Activated CD4-positive, alpha-beta T cell treated with anti-CD3 and anti-CD28 coated beads, Interleukin-2, amount 10 ng/mL, durations not matched to agents 7 days and 5 days (primary cell): Measurements from ENCODE around the gene PROCA1. TPM values are rescaled to one million over a fixed set of nuclear protein-coding genes. Genes with fewer than 3 reads are reported as not detected.

Experiments used
- CTCF ChIA-PET: fragments of 350-600 bp; sonication (Branson Sonifier 250); formaldehyde crosslinking; loops from one replicate; lab custom pipeline; 2021; ENCODE audit warnings: antibody characterized with exemption; lab: Charles Lee
- POLR2A ChIA-PET: fragments of 350-600 bp; sonication (Branson Sonifier 250); formaldehyde crosslinking; loops from one replicate; lab custom pipeline; 2021; ENCODE audit warnings: antibody characterized with exemption; lab: Charles Lee
- DNase-seq: peaks from one replicate; pipeline ENCODE4 v3.0.0-alpha.2; 2020
- H3K27ac Mint-ChIP-seq: one replicate; pipeline ENCODE4 v1.8.0; 2021; ENCODE audit warnings: mild to moderate bottlenecking, moderate library complexity, mixed read lengths
- H3K27me3 Mint-ChIP-seq: one replicate; pipeline ENCODE4 v1.8.0; 2021; ENCODE audit warnings: mixed read lengths
- H3K36me3 Mint-ChIP-seq: one replicate; pipeline ENCODE4 v1.8.0; 2021; ENCODE audit warnings: low read depth, mixed read lengths
- H3K4me1 Mint-ChIP-seq: one replicate; pipeline ENCODE4 v1.8.0; 2021; ENCODE audit warnings: mixed read lengths
- H3K4me3 Mint-ChIP-seq: one replicate; pipeline ENCODE4 v1.8.0; 2021; ENCODE audit warnings: mild to moderate bottlenecking, moderate library complexity, mixed read lengths
- H3K9me3 Mint-ChIP-seq: one replicate; pipeline ENCODE4 v1.8.0; 2021; ENCODE audit warnings: mixed read lengths
- total RNA-seq, 2 experiments: library from RNA; stranded (reverse); gene quantifications; one replicate each; pipeline ENCODE4 v1.2.3, GENCODE V29; 2021

The PROCA1 gene
- total RNA-seq, 2 experiments from 2014 or later: 5.5 to 5.7 TPM

DNA sequence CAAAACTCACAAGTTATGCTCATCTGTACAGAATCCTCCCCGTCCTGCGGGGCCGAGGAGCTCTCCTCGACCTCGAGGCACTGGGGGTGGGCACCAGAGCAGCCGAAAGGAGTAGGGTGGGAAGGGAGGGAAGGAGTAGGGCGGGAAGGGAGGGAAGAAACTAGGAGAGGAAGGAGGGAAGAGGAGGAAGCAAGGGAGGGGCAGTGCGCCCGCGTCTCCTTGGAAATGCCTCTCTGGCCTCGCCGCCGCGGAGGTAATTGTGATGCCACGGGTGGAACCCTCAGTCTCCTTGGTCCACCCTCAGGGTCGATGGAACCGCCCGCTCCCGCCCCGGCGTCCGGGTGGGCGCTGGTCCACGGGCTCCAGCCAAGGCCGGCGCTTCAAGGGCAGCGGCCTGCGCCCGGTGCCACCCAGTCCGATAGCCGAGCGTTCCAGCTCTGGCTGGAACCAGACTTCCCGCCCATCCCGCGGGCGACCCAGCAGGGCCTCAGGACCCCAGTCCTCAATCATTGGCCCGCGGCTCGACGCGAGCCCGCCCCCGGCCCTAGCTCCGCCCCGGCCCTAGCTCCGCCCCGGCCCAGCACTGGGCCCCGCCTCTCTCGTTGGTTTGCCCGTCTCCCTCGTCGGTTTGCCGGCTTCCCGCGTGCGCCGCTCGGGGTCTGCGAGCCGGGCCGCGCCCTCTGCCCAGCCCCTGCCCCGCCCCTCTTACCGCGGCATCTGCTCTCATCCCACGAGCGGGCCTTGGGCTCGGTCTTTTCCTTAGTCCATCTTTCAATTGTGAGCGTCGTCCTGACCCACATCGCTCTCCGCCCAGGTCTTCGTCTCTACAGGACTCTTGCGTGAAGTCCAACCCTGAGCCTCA, 596 bp downstream of the PROCA1 start:
- Mint-ChIP-seq H3K27me3 (peaks cover 13% of the 10 kb centered on the region), H3K36me3 (no peaks in the 10 kb centered on the region), H3K4me3 (peak overlapping the region; percentile 74), H3K27ac (peak overlapping the region; percentile 94), H3K9me3 (no peaks in the 10 kb centered on the region), H3K4me1 (peaks cover 21% of the 10 kb centered on the region)
- ChIA-PET POLR2A (interaction anchor here (0.5 to 1.0 kb wide), 5 partner anchors 8 to 109 kb away, joined by 3 to 6 read pairs (median 4); partner anchors contain the start of genes RPL23A, SDF2 and SUPT6H), CTCF (interaction anchor here (0.6 to 7.7 kb wide), 18 partner anchors 8 to 230 kb away, joined by 3 to 69 read pairs (median 3); partner anchors contain the start of genes NEK8, RPL23A and TLCD1)
- peak; percentile 88 for DNase-seq

DNA sequence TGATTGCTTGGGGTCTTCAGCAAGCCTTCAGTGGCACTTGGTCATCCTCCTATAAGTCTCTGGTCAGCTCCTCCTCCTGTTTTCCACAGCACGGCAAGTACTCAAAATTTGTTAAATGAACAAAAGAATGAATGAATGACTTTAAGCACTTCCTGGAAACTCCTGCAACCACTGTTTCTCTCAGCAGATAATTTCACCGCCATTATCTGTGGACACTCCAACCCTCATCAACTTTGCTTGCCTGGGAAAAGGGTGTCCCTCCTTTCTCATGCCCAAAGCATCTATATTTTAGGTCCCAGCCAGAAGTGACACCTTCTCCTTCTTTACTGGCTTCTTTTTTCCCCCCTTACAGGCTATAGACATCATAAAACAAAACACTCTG, 4.4 kb downstream of the PROCA1 start:
- Mint-ChIP-seq H3K36me3 (peaks cover 14% of the 10 kb centered on the region), H3K4me1 (peaks cover 16% of the 10 kb centered on the region), H3K9me3 (no peaks in the 10 kb centered on the region), H3K27ac (no peak overlapping the region), H3K27me3 (no peaks in the 10 kb centered on the region), H3K4me3 (no peak overlapping the region)
- ChIA-PET POLR2A (no interaction called here), CTCF (interaction anchor here (0.6 to 1.1 kb wide), 4 partner anchors 9 to 138 kb away, joined by 3 to 4 read pairs (median 3); partner anchors contain the start of genes SDF2 and SUPT6H)
- DNase-seq: no peak

DNA sequence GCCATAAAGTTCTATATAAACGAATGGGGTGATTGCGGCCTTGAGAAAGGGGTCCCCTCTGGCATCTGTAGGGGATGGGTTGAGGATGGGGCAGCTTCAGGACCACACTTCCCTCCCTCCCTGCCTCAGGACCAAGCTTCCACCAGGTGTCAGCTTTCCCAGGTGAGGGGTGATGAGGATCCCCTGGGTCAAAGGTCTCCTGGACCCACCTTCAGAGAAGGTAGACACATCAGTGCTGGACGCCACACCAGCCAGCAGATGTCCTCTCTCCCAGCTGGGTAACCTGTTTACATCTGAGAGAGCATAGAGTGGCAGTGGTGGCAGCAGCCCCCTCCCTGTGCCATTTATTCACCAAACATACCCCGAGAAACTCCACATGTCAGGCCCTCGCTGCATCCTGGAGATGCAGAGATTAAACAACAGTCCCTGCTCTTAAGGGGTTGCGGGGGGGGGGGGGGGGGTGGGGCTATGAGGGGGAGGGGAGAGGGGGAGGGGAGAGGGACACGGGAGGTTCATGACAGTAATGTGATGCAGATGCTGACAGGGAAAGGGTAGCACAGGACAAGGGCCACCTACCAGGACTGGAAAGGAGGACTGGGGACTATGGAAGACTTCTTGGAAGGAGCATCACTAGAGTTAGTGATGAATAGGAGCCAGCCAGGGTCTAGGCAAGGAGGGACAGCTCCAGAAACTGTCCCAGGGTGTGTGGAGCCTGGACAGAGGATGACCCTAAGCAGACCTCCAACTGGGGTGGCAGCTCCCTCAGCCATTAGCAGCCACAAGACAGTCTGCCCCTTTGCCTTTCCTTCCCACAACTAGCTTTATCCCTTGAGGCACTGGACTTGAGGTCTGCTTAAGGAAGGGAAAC, 5.0 kb downstream of the PROCA1 start:
- Mint-ChIP-seq H3K9me3 (no peaks in the 10 kb centered on the region), H3K27me3 (no peaks in the 10 kb centered on the region), H3K4me3 (no peak overlapping the region), H3K27ac (no peak overlapping the region), H3K4me1 (peaks cover 12% of the 10 kb centered on the region), H3K36me3 (peaks cover 17% of the 10 kb centered on the region)
- DNase-seq: no peak
- ChIA-PET CTCF (interaction anchor here (0.9 to 1.0 kb wide), 2 partner anchors 9 to 45 kb away, joined by 3 to 4 read pairs; partner anchors contain the start of genes SDF2 and SUPT6H), POLR2A (no interaction called here)

DNA sequence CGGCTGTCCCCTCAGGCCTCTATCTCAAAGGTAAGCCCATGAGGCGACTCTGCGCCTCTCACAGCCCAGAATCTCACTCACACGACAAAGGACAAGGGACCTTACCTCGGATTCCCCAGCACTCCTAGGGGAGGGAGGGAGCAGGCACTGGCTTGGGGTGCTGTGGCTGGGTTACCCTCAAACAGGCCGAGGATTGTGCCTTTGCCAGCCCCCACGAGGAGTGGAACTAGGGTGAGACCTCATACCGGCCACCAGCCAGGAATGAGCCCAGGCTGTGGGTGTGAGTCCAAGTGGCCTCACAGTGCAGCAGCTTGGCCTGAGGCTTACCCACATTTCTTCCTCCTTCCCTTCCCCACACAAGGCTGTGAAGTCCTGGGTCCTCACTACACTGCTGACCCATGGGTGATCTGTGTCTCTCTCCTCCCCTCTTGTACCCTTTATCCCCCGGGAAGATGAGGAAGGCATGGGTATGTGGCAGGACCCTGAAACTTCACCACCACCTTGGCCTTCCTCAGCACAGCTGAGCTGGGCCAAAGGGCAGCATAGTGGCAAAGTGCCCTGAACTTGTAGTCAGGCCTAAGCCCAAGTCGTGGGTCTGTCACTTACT, 5.9 kb downstream of the PROCA1 start:
- H3K27me3 Mint-ChIP-seq: no peaks in the 10 kb centered on the region
- no peak for DNase-seq
- ChIA-PET CTCF (interaction anchor here (1.0 kb wide), 1 partner anchor 9 kb away, joined by 3 read pairs; no protein-coding TSS in a partner anchor), POLR2A (no interaction called here)
- H3K4me1 Mint-ChIP-seq: peaks cover 7% of the 10 kb centered on the region
- no peak overlapping the region for H3K27ac Mint-ChIP-seq
- no peak overlapping the region for H3K4me3 Mint-ChIP-seq
- H3K9me3 Mint-ChIP-seq: no peaks in the 10 kb centered on the region
- peaks cover 22% of the 10 kb centered on the region for H3K36me3 Mint-ChIP-seq

DNA sequence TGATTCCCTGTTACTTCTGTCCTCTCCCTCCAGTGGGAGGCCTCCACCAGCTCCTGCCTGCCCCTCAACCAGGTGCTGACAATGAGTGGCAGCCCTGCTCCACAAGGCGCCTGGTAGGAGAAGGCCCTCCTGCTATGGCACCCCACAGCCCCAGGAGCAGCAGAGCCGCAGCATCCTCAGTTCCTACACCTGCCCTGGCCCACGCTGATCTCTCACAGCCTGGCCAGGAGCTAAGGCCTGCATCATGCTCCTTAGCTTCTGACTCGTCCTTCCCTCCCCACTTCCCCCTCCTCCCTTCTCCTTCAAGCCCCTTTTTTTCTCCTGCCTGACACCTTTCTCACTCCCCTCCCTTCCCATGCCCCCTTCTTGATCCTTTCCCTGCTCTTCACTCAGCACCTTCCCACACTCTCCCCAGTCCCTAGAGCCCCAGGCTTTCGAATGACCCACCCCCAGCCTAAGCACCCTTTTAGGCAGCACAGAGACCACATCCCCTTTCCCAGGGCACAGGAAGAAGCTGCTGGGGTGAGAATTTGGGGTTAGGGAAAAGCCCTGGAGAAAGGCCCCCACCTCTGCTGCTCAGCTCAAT, 6.5 kb downstream of the PROCA1 start:
- Mint-ChIP-seq H3K27me3 (no peaks in the 10 kb centered on the region), H3K36me3 (peaks cover 23% of the 10 kb centered on the region), H3K4me3 (no peak overlapping the region), H3K4me1 (peaks cover 3% of the 10 kb centered on the region), H3K9me3 (no peaks in the 10 kb centered on the region), H3K27ac (no peak overlapping the region)
- ChIA-PET POLR2A (no interaction called here), CTCF (interaction anchor here (1.6 kb wide), 1 partner anchor 56 kb away, joined by 4 read pairs; no protein-coding TSS in a partner anchor)
- no peak for DNase-seq

DNA sequence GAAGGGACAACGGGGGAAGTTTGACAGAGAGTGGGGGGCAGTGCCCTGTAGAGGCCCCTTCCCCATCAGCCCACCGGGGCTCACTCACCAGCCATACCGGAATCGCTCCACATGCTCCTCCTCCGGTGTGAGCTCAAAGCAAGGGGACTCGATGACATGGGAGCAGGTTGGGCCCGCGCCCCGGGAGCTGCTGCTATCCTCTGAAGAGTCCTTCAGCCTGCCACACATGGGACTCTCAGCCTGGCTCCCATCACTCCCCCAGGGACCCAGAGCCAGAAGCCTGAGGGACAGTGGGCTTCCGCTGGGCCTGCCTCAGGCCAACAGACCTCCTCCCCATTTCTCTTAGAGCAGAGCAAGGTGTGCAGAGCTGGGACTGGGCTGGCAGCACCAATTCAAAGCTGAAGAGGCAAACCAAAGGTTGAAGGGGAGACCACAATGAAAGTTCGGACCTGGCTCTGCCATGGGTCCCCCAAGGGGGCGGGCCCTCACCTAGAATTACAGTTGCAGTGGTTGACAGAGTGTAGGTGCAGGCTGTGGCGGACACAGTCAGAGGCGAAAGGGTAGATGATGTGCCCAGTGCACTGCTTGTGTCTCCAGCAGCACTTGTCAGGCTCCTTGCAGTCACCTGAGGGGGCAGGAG, 7.3 kb downstream of the PROCA1 start:
- DNase-seq: no peak
- Mint-ChIP-seq H3K27me3 (no peaks in the 10 kb centered on the region), H3K36me3 (peaks cover 31% of the 10 kb centered on the region), H3K27ac (no peak overlapping the region), H3K4me1 (peaks cover 1% of the 10 kb centered on the region), H3K9me3 (no peaks in the 10 kb centered on the region), H3K4me3 (no peak overlapping the region)
- ChIA-PET POLR2A (no interaction called here), CTCF (interaction anchor here (1.0 to 1.6 kb wide), 3 partner anchors 23 to 61 kb away, joined by 3 to 4 read pairs (median 4); no protein-coding TSS in a partner anchor)

DNA sequence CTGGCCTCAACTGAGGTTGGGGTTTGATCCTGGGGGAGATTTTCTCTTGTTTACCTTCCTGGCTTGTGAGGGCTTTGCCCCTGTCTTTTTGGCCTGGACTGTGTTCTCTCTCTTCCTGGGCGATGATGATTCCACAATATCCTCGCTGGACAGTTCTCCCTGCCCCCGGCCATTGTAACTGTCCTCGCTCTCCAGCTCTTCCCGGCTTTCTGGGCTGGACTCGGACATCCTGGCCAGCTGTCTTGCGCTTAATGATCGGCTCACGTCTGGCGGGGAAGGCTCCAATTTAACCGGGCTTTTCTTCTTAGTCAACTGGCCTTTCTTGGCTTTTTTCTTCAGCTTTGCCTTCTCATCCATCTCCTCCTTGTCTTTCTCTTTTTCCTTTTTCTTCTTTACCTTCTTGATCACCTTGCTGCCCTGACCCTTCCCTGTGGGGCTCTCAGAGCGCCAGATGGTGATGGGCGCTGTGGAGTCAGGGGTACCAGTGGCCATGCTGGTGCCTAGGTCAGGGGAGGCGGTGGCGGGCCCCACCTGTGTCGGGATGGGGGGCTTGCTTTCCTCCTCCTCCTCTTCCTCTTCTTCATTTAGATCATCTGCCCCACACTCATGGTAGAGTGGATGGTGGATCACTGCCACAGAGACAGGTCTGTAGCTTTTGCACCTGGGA, 8.0 kb downstream of the PROCA1 start:
- POLR2A ChIA-PET: no interaction called here
- no peak for DNase-seq
- peaks cover 37% of the 10 kb centered on the region for H3K36me3 Mint-ChIP-seq
- H3K27ac Mint-ChIP-seq: no peak overlapping the region
- H3K4me1 Mint-ChIP-seq: peaks cover 1% of the 10 kb centered on the region
- CTCF ChIA-PET: interaction anchor here (1.0 to 1.6 kb wide), 3 partner anchors 23 to 61 kb away, joined by 3 to 4 read pairs (median 4); no protein-coding TSS in a partner anchor
- H3K27me3 Mint-ChIP-seq: no peaks in the 10 kb centered on the region
- H3K4me3 Mint-ChIP-seq: no peak overlapping the region
- no peaks in the 10 kb centered on the region for H3K9me3 Mint-ChIP-seq

DNA sequence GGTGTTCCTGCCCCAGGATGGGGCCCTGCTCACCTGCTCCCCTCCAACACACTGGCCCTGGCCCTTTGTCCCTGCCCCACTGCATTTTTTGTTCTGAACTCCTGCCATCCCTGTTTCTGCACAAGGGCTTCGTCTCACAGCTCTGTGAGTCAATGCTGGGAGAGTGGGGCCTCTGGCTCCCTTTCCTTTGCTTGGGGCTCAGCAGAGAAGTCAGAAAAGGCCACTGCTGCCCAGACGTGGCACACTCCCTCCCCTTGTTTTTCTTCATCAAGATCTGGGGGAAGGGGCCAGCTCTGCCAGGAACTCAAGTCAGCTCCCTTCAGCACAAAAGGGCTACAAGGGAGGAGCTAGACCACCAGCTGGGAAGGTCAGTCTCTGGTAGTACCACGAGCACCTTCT, 8.9 kb downstream of the PROCA1 start:
- ChIA-PET CTCF (interaction anchor here (0.7 to 1.3 kb wide), 4 partner anchors 9 to 25 kb away, joined by 3 to 5 read pairs (median 4); partner anchors contain the start of gene PROCA1), POLR2A (no interaction called here)
- no peak overlapping the region for H3K4me3 Mint-ChIP-seq
- H3K4me1 Mint-ChIP-seq: peaks cover 1% of the 10 kb centered on the region
- H3K36me3 Mint-ChIP-seq: peaks cover 40% of the 10 kb centered on the region
- H3K9me3 Mint-ChIP-seq: no peaks in the 10 kb centered on the region
- H3K27me3 Mint-ChIP-seq: no peaks in the 10 kb centered on the region
- no peak overlapping the region for H3K27ac Mint-ChIP-seq
- DNase-seq: no peak

DNA sequence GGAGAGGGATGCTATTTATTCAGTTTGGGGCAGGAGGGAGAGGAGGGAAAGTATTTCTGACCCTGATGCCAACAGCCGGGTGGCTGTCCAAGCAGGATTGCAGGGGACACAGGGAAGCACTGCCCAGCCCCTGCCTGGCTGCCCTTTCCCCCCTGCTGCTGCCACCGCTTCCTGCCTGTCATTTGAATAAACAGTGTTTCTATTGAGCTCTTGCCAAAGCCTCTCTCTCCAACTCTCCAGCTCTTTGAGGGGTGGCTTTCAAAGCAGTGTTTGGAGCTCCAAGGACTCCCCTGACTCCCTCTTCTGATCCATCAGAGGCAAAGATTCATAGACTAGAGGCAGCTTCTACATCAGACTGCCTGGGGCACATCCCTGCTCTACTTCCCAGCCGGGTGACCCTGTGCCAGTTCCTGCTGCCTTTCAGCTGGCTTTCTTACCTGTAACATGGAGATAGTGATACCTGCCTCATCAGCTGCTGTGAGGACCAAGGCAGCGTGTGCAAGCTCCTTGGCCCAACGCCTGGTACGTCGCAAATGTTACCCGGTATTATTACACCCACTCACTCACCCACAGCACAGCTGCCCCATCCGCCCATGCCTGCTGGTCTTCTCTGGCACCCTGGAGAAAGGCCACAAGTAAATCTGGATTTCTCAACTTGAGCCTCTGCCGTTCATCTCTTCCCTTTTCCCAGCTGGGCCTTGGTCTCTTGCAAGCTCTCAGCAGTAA, 9.5 kb downstream of the PROCA1 start:
- no peaks in the 10 kb centered on the region for H3K9me3 Mint-ChIP-seq
- H3K27me3 Mint-ChIP-seq: no peaks in the 10 kb centered on the region
- POLR2A ChIA-PET: no interaction called here
- no peak overlapping the region for H3K4me3 Mint-ChIP-seq
- DNase-seq: no peak
- CTCF ChIA-PET: interaction anchor here (0.7 to 1.3 kb wide), 4 partner anchors 9 to 25 kb away, joined by 3 to 5 read pairs (median 4); partner anchors contain the start of gene PROCA1
- H3K27ac Mint-ChIP-seq: no peak overlapping the region
- peaks cover 45% of the 10 kb centered on the region for H3K36me3 Mint-ChIP-seq
- H3K4me1 Mint-ChIP-seq: peaks cover 1% of the 10 kb centered on the region

DNA sequence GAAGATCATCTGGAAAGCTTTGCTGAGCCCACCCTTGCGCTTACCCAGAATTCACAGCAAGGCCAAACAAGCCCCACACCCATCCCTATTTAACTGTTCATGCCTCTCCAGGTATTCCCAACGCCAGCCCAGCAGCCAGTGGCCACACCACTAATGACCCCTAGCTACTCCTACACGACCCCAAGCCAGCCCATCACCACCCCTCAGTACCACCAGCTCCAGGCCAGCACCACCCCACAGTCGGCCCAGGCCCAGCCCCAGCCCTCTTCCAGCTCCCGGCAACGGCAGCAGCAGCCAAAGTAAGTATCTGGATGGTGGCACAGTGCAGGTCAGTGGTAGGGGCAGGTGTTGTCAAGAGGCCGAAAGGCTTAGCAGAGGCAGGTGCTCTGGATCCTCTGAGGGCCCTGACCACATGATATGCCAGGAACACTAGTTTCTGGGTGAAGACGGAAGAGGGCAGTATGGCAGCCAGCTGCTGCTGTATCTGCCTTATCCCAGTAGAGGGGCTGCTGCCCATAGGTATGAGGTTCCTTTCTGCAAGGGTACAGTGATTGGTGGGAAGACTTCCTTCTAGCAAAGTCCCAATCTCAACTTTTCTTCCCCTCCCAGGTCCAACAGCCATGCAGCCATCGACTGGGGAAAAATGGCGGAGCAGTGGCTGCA, 10.7 kb downstream of the PROCA1 start:
- CTCF ChIA-PET: interaction anchor here (0.7 kb wide), 1 partner anchor 50 kb away, joined by 3 read pairs; no protein-coding TSS in a partner anchor
- POLR2A ChIA-PET: no interaction called here
- Mint-ChIP-seq H3K27ac (no peak overlapping the region), H3K4me1 (peaks cover 1% of the 10 kb centered on the region), H3K27me3 (no peaks in the 10 kb centered on the region), H3K9me3 (no peaks in the 10 kb centered on the region), H3K4me3 (no peak overlapping the region), H3K36me3 (peaks cover 54% of the 10 kb centered on the region)
- no peak for DNase-seq
